ENCODE data around the gene ANKRD29.
"Not testable (repeated sequence)": the region's sequence is repeated elsewhere in the genome, so short reads cannot be mapped to it uniquely, and the experiment has no call there.

ANKRD29 gene

GRCh38 chr18:23643815-23644490 lies 18.8 kb downstream of the ANKRD29 start:
- TF ChIP-seq MAX (IDR thresholded peaks at IDR 0.05; ENCODE audit: low read depth, low read length) (no peak), MYC (IDR thresholded peaks at IDR 0.05; ENCODE audit: low read depth, low read length) (no peak), CTCF (IDR thresholded peaks at IDR 0.05; ENCODE audit: low read depth, low read length) (no peak)
- DNase-seq (ENCODE audit: low read depth) = no peak
- H3K4me3 ChIP-seq (ENCODE audit: low read depth, low read length) = no peak overlapping the region

GRCh38 chr18:23641937-23642666 lies 20.6 kb downstream of the ANKRD29 start:
- no peak for DNase-seq (ENCODE audit: low read depth)
- no peak overlapping the region for H3K4me3 ChIP-seq (ENCODE audit: low read depth, low read length)
- TF ChIP-seq CTCF (IDR thresholded peaks at IDR 0.05; ENCODE audit: low read depth, low read length) (no peak), MAX (IDR thresholded peaks at IDR 0.05; ENCODE audit: low read depth, low read length) (no peak), MYC (IDR thresholded peaks at IDR 0.05; ENCODE audit: low read depth, low read length) (no peak), POLR2A (IDR thresholded peaks at IDR 0.05; ENCODE audit: extremely low read depth, insufficient read length) (no peak)

GRCh38 chr18:23641143-23641720 lies 21.5 kb downstream of the ANKRD29 start:
- H3K4me3 ChIP-seq (ENCODE audit: low read depth, low read length) = no peak overlapping the region
- no peak for TF ChIP-seq MAX (IDR thresholded peaks at IDR 0.05; ENCODE audit: low read depth, low read length)
- TF ChIP-seq MYC (IDR thresholded peaks at IDR 0.05; ENCODE audit: low read depth, low read length) = no peak
- TF ChIP-seq POLR2A (IDR thresholded peaks at IDR 0.05; ENCODE audit: extremely low read depth, insufficient read length) = no peak
- TF ChIP-seq CTCF (IDR thresholded peaks at IDR 0.05; ENCODE audit: low read depth, low read length) = no peak
- no peak for DNase-seq (ENCODE audit: low read depth)

GRCh38 chr18:23640052-23640451 lies 22.7 kb downstream of the ANKRD29 start:
- DNase-seq (ENCODE audit: low read depth) = no peak

GRCh38 chr18:23636433-23636832 lies 26.3 kb downstream of the ANKRD29 start:
- DNase-seq (ENCODE audit: low read depth) = peak; percentile 51

More at GRCh38 chr18:23640052-23640451, 22.7 kb downstream of the ANKRD29 start:
- no peak overlapping the region for H3K4me3 ChIP-seq (ENCODE audit: low read depth, low read length)
- TF ChIP-seq MYC (IDR thresholded peaks at IDR 0.05; ENCODE audit: low read depth, low read length) (no peak), POLR2A (IDR thresholded peaks at IDR 0.05; ENCODE audit: extremely low read depth, insufficient read length) (no peak), MAX (IDR thresholded peaks at IDR 0.05; ENCODE audit: low read depth, low read length) (no peak), CTCF (IDR thresholded peaks at IDR 0.05; ENCODE audit: low read depth, low read length) (no peak)

GRCh38 chr18:23636071-23636399 lies 26.7 kb downstream of the ANKRD29 start:
- TF ChIP-seq MAX (IDR thresholded peaks at IDR 0.05; ENCODE audit: low read depth, low read length) (no peak), MYC (IDR thresholded peaks at IDR 0.05; ENCODE audit: low read depth, low read length) (no peak), CTCF (IDR thresholded peaks at IDR 0.05; ENCODE audit: low read depth, low read length) (no peak), POLR2A (IDR thresholded peaks at IDR 0.05; ENCODE audit: extremely low read depth, insufficient read length) (no peak)
- no peak overlapping the region for H3K4me3 ChIP-seq (ENCODE audit: low read depth, low read length)
- peak; percentile 41 for DNase-seq (ENCODE audit: low read depth)

More at GRCh38 chr18:23636433-23636832, 26.3 kb downstream of the ANKRD29 start:
- not testable (repeated sequence) for H3K4me3 ChIP-seq (ENCODE audit: low read depth, low read length)
